NCI-H1436 treated with DMSO at 0.1 percent for 48 hours (cell line): ENCODE measurements around the gene CCT8.
"Not testable (repeated sequence)": the region's sequence is repeated elsewhere in the genome, so short reads cannot be mapped to it uniquely, and the experiment has no call there.

Source experiments
- DNase-seq: peaks from one replicate; lab custom pipeline; 2025; lab: John Stamatoyannopoulos, UW

Gene CCT8

DNA sequence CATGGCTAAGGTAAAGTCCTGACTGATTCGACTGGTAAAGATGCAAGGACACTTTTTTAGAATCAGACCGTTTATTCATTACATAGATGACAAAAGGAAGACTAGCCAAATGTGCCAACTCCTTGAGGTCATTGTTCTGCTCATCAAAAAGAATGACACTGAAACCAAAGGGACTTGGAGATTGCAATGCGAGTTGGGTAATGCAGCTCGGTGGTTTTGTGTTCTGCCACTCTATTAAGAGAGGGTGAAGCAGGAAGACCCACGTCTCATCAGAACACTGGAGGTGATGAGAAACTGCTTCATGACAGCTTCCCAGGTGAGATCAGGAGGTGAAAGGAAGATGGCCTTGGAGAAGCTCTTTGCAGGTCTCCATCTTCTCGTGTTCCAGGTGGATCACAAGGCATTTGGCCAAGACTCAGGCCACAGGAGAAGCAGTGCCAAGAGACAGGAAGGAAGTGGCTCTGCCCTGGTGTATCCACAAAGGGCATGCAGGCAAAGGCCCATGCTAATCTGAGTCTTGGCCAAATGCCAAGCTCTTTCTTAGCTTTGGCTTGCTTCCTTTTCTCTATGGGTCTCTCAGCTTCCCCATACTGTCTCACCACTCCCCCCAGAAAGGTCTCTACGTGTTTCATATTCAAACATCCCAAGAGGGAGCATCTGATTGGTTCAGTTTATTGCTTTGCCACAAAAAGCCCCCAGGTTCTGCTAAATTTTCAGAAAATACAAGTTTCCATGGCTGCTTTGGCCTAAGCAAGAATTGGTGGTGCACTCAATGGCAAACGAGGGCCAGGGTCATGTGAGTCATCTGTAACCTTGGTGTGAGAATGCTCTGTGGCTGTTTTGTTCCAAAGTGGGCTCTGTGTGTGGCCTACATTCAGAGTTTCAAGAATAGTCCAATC is 5.7 kb upstream of the CCT8 start:
- no peak for DNase-seq

DNA sequence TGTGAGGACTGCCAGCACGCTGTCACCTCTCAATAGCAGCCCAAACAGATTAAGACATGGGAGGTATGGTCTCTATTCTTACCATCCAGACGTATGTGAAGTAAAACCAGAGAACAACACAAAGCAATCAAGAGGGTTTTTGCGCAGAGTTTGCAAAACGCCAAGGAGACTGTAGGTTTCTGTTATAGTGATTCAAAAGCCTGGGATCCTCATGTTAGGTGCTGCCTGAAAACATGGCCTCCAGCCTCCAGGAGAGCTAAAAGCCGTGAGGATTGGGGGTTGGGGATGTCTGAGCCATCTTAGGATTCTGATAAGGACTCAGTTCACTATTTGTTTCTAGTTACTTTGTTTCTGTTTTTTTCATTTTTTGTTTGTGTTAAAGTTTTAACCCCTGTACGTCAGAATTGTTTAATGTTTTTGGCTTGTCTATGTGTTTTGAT is 4.2 kb upstream of the CCT8 start:
- no peak for DNase-seq

DNA sequence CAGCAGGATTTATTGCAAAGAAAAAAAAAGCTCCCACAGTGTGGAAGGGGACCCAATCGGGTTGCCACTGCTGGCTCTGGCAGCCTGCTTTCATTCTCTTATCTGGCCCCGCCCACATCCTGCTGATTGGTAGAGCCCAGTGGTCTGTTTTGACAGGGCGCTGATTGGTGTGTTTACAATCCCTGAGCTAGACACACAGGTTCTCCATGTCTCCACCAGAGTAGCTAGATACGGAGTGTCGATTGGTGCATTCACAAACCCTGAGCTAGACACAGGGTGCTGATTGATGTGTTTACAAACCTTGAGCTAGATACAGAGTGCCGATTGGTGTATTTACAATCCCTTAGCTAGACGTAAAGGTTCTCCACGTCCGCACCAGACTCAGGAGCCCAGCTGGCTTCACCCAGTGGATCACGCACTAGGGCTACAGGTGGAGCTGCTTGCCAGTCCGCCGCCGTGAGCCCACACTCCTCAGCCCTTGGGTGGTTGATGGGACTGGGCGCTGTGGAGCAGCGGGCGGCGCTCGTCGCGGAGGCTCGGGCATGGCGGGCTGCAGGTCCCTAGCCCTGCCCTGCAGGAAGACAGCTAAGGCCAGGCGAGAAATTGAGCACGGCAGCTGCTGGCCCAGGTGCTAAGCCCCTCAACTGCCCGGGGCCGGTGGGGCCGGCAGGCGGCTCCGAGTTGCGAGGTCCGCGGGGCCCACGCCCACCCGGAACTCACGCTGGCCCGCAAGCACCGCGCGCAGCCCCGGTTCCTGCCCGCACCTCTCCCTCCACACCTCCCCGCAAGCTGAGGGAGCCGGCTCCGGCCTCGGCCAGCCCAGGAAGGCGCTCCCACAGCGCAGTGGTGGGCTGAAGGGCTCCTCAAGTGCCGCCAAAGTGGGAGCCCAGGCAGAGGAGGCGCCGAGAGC is 3.5 kb upstream of the CCT8 start:
- not testable (repeated sequence) for DNase-seq

DNA sequence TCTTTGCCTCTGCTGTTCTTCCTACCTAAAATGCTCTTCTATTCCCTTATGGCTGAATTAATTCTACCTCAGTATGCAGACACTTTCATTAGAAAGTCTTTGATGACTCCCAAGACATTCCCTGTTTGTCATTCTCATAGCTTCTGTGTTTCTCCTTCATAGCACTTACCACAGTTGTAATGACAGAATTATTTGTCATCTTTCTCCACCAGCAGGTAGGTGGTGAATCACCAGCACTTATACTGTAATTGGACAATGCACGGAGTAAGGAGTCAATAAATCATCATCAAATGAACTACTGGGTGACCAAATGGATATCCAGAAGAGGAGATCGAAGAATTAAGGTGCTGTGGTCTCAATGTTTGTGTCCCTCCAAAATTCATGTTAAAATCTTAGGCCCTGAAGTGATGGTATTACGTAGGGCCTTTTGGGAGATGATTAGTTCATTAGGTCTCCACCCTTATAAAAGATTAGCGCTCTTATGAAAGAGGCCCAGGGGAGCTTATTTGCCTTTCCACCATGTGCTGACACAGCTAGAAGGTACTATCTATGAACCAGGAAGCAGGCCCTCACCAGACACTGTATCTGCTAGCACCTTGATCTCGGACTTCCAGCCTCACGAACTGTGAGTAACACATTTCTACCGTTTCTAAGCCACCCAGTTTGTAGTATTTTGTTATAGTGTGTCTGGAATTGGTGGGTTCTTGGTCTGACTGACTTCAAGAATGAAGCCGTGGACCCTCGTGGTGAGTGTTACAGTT is 2.4 kb upstream of the CCT8 start:
- DNase-seq, result no peak

DNA sequence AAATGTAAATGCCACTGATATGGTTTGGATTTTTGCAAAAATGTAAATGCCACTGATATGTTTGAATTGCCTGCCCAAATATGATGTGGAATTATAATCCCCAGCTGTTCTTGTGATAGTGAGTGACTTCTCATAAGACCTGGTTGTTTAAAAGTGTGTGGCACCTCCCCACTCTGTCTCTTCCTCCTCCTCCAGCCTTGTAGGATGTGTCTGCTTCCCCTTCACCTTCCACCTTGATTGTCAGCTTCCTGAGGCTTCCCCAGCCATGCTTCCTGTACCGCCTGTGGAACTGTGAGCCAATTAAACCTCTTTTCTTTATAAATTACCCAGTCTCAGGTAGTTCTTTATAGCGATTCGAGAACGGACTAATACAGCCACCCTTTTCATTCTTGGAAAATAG is 1.3 kb upstream of the CCT8 start:
- no peak for DNase-seq

DNA sequence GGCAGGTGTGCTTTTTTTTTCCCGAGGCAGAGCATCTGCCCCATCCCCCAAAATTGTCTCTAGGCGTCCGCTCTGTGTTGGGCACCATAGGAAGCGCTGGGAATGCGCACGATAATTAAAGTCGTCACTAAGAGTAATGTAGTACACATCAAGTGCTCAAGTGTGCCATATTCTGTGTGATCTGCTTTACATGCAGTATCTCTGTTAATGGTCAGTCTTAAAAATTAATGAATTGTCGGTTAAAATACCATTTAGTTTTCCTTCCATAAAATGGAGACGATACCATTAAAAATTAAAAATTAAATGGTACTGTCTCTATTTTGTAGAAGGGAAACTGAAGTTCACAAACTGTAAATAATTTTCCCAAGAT is 544 bp upstream of the CCT8 start:
- no peak for DNase-seq

DNA sequence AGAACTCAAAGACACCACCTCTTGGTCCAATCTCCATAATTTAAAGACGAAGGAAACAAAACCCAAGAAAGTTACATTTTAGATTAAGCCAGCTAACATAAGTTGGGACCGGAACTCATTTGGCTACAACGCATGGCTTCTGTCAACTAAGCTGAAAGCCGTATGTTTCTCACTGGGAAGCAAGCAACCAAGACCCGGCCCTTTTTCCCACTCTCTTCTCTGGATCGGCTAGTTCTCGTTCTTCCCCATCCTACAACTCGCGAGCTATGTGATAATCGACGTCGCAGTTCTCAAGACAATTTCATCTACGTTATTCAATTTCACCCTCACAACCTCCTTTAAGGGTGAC is 601 bp downstream of the CCT8 start:
- DNase-seq, result no peak

DNA sequence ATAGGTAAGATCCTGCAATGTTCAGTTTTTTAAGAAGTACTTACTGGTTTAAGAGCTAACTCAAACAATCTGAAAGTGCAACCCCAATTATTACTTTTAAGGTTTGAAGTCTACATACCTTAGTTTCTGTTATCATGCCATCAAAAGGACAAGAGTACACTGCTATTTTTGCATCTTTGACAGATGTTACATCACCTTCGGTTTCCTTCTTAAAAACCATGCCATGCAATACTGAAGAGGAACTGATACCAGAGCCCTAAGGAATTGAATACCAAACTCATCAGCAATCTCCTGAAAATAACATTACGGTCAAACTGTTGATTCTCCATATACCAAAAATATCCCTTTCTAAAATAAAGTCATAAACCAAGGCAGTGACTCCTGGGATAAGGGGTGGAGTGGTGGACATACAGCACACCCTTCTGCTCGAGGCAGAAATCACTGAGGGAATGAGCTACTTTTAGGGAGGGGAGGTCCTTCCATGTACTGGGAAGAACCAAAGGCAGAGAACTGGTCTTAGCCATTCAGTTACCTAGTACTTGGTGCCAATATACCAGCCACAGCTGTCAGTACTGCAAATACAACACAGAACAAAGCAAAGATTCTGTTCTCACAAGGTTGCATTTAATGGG is 8.5 kb downstream of the CCT8 start:
- no peak for DNase-seq

DNA sequence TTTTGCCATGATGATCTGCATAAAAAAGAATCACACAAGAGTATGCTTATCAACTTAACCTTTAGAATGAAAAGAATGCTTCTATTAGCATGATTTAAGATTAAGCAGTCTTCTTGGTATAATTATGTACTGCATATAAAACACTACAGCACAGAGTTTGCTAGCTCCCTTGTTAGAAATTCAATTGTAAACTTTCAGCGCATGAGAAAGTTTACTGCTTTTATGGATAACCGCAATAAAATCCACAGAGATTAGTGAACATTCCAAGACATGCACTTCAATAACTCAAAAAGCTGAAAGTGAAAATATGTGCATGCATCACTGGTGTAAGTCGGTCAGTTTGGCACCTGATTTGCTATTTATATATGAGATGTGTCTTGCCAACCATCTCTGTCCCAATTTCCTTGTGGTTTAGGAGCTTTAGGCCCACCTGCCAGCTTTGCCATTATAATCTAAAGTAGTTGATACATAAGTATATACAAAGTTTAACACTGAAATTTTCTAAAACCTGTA is 16.9 kb downstream of the CCT8 start:
- no peak for DNase-seq

DNA sequence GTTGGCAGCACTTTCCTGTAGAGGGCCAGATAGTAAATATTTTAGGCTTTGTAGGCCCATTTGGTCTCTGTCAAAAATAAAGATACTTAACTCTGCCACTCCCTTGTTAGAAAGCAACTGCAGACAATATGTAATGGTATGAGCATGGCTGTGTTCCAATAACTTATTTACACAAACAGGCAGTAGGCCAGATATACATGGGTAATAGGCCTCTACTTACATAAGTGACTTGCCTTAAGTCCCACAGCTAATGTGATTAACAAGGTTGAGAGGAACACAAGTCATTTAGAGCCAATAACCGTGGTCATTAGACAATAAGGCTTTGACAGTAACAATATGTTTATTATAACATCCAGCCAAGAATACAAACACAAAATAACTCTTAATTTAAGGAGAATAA is 17.4 kb downstream of the CCT8 start:
- no peak for DNase-seq

DNA sequence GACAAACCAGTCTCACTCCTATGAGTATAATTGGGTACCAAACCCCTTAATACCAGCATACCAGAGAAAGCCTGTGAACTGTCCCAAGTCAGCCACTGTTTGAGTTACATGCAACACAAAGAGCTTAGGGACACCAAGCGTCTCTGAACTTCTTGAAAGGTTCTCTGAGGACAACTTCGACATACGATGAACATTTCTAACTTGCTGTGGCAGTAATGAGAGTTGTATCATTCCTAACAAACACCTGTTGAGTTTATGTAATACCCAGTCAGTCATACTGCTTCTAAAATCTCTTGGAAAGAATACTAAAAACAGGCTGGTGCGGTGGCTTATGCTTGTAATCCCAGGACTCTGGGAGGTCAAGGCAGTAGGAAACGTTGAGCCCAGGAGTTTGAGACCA is 18.4 kb downstream of the CCT8 start:
- no peak for DNase-seq

DNA sequence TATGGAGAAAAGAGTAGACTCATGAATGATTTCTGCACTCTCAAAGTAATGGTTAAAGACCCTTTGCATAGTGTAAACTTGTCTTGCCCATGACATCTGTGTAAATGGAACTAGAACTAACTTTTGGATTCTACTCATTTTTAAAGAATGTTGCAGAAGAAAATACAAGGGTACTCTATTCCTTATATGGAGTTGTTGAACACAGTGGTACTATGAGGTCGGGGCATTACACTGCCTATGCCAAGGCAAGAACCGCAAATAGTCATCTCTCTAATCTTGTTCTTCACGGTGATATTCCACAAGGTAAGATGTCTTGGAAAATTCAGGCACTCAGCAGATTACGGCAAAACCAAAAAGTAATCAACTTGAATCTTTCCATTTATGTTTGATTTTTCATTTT is 19.8 kb downstream of the CCT8 start:
- DNase-seq, result no peak

DNA sequence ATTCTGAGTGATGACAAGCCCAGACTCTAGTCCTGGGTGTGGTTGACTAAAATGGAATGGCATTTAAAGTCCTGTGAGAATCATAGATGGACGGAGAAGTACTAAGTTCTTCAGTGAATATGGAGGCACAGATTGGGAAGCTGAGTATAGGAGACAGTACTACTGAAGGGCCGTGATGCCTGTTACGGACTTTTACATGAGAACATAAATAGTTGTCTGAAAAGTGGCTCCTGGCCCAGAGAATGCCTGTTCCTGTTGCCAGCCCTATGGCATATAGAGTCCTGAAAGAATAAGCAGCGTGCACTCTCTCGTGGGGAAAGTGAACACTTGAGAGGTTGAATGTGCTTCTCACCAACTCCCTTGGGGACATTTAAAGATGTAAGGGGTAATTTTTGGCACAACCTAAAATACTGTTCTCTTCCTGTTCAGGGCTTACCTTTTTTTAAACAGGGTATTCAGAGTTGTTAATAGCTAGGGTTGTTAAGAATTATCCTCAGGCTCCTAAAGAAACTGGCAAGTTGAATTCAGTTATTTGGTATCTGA is 20.4 kb downstream of the CCT8 start:
- no peak for DNase-seq

DNA sequence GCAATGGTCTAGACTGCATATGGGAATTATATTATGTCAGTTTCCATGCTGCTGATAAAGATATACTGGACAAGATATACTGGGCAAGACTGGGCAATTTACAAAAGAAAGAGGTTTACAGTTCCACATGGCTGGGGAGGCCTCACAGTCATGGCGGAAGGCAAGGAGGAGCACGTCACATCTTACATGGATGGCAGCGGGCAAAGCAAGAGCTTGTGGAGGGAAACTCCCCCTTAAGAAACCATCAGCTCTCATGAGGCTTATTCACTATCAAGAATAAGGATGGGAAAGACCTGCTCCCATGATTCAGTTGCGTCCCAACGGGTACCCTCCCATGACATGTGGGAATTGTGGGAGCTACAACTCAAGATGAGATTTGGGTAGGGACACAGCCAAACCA is 21.2 kb downstream of the CCT8 start:
- no peak for DNase-seq

DNA sequence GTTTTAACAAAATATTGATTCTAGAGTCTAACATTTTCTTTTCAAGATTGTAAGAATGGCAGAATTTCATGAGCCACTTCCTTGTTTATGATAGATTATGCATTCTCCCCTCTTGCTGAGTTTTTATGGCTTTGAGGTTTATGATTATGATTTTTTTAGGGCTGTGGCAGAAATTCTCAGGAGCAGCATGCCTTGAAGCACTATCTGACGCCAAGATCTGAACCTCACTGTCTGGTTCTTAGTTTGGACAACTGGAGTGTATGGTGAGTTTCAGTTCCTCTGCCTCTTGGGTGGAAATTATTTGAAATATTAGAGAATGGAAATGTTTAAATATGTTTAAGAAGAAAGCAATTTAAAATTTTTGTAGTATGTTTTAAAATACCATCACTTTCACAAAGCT is 38.8 kb downstream of the CCT8 start:
- no peak for DNase-seq

DNA sequence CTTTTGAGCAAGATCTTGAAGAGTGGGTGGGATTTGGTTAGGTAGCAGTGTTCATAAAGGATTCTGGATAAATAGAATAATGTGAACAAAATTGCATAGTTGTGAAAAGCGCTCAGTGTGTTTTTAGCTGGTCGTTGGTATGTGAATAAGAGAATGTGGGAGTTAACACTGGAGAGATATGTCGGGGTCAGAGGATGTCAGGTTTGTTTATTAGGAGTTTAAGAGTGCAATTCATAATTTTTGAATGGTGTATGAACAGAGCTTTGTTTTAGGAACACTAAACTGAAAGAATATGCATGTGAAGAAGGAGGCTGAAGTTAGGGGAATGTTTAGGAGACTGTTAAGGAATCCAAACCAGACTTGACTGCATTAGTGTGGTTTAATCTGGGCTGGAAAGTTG is 39.6 kb downstream of the CCT8 start:
- DNase-seq, result no peak

DNA sequence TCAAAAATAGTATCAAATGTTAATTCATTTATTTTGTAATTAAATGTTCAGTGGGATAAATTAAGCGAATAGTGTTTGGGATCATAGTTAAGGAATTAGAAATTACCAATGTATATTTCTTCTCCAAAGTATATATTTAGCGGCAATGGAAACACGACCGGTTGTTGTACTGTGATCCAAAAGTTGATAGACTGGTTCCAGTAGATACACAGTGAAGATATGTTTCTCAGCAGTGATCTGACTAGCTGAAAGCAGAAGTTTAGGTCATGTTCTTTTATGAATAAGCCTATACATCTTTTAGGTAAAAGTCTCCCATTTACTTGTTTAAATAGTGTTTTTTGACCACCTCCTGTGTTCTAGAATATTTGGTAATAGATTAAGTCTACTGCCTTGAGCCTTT is 40.1 kb downstream of the CCT8 start:
- DNase-seq, result no peak

DNA sequence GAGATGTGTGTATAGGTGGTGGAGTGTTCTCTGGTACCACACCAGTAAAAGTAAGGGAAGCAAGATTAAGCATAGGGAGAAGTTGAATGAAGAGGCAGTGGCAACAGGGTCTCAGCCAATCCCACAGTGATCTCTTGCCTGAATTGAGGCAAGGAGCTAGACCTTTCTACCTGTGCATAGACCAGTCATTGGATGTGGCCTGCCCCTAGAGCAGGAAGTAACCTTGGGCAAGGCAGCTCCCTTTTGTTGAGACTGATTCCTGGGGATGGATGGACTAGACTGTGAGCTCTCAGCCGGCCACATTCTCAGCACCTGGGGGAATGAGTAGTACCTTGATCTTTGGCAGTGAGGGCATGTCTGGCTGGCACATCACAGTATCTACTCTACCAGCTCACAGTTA is 42.5 kb downstream of the CCT8 start:
- no peak for DNase-seq

DNA sequence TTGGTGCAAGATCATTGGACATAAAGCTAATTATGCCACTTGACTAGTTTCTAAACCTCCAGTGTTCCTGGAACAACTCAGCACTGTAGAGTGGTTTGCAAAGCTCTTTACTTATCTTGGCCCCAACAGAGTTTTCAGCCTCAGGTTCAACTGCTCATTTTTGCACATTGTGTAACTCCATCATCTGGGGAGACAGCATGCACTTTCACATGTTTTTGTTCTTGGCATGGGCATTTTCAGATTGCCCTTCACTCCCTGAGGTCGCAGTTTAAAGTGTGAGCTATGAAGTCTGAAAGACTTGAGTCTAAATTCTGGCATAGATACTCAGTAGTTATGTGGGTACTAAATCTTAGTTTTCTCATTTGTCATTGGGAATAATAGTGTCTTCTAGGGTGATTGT is 43.9 kb downstream of the CCT8 start:
- no peak for DNase-seq

DNA sequence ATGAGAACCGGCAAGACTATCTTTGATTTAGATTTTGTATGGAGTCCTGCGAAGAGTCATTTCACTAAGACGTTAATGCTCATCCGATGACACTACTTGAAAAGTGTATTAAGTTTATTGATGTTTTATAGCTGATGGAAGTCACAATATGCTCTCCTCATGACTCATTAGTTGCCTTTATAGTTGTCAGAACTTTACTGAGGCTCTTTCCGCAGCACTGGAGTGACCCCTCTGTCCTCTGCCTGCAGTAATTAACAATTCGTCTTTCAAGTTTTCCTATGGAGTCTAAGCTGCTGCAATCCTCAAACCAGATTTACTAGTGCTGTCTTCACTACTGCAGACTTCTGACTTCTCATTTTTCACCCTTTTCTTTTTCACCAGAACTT is 48.1 kb downstream of the CCT8 start:
- no peak for DNase-seq

DNA sequence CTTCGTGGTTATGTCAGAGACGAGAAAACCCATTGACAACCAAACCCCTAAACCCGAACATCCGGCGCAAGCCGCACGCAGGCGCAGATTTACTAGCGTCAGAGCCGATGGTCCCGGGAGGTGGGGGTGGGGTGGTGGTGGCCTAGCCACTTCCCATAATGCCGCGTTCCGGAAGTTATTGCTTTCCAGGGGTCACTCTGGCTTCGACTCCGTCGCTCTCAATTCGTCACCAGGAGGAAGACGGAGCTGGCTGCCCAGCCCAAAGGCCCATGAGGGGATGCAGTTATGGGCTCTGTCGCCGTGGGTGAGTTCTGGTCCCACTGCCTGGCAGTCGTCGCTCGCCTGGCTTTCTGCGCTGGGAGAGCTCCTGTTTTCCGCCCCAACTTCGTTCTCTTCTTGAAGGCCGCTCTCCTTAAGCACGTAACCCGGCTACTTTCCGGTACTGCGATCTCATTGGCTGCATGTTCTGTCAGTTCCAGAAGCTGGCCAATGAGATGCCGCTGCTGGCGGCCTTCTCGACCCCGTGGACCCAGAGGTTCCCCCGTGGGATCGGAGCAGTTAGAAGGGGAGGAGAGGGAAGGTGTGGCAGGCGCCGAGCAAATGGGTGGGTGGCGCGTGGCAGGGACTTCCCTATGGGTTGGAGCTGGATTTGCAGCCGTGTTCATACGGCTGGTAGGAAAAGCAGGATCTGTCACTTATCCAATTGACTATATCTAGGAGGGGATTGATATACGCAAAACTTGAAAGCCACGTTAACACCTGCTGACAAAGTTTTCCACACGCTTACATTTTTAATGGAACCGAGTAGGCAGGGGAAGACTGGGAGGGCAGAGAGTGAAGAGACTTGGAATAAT is 48.7 kb downstream of the CCT8 start, which contains the start of gene USP16:
TSS of gene USP16 (plus strand) at position 195 of the 854 bp plus-strand sequence. CDS start 3,246 bp downstream, outside the sequence.
- peak; percentile 88 for DNase-seq
